HG03442 (cell line): ENCODE results near the gene ACOT13.
A peak's percentile ranks its signal among the peaks of the same experiment; 100 is the strongest.
"Not testable (repeated sequence)": the region's sequence is repeated elsewhere in the genome, so short reads cannot be mapped to it uniquely, and the experiment has no call there.

Experiments used
- ATAC-seq: cut with Tn5 transposase; IDR thresholded peaks from one replicate; pipeline ENCODE4 v1.9.1; 2021; ENCODE audit warnings: mild to moderate bottlenecking, moderate library complexity; ENCODE audit not compliant: unreplicated experiment

ACOT13 gene

GRCh38 chr6:24721461-24722215, 54.8 kb downstream of the ACOT13 start:
- ATAC-seq: peak; percentile 47

GRCh38 chr6:24723270-24723669, 56.4 kb downstream of the ACOT13 start:
- ATAC-seq: no peak

- not testable (repeated sequence) for ATAC-seq
These were observed 63.8 kb downstream of the ACOT13 start for GRCh38 chr6:24730653-24731052.

GRCh38 chr6:24731456-24732134, 64.7 kb downstream of the ACOT13 start:
- not testable (repeated sequence) for ATAC-seq

GRCh38 chr6:24734166-24734565, 67.3 kb downstream of the ACOT13 start:
- ATAC-seq: no peak

- not testable (repeated sequence) for ATAC-seq
These were observed 67.8 kb downstream of the ACOT13 start for GRCh38 chr6:24734710-24735109.

- no peak for ATAC-seq
These were observed 71.9 kb downstream of the ACOT13 start for GRCh38 chr6:24738741-24739140.

GRCh38 chr6:24740861-24741260, 74.0 kb downstream of the ACOT13 start:
- ATAC-seq: no peak

- no peak for ATAC-seq
These were observed 75.4 kb downstream of the ACOT13 start for GRCh38 chr6:24742216-24742738.

GRCh38 chr6:24743265-24743943, 76.5 kb downstream of the ACOT13 start:
- peak; percentile 92 for ATAC-seq

GRCh38 chr6:24743944-24744335, 77.1 kb downstream of the ACOT13 start:
- peak; percentile 29 for ATAC-seq

- ATAC-seq: no peak
These were observed 78.0 kb downstream of the ACOT13 start for GRCh38 chr6:24744911-24745310.

GRCh38 chr6:24749297-24749696, 82.4 kb downstream of the ACOT13 start:
- ATAC-seq: no peak

- not testable (repeated sequence) for ATAC-seq
These were observed 84.0 kb downstream of the ACOT13 start for GRCh38 chr6:24750878-24751277.

GRCh38 chr6:24752503-24752902, 85.6 kb downstream of the ACOT13 start:
- no peak for ATAC-seq

- no peak for ATAC-seq
These were observed 86.1 kb downstream of the ACOT13 start for GRCh38 chr6:24752917-24753492.

GRCh38 chr6:24753545-24753944, 86.7 kb downstream of the ACOT13 start:
- no peak for ATAC-seq

- not testable (repeated sequence) for ATAC-seq
These were observed 87.5 kb downstream of the ACOT13 start for GRCh38 chr6:24754378-24754777.
